Stimulated activated CD4-positive, alpha-beta T cell treated with anti-CD3 and anti-CD28 coated beads, Interleukin-4, amount 100 ng/mL, for 1 hour (primary cell): ENCODE measurements around the gene NNMT.

ENCODE experiments used
- DNase-seq: peaks from one replicate; pipeline ENCODE4 v3.0.0-alpha.2; 2020

The NNMT gene

GRCh38 chr11:114295676-114296604 is at the start of gene NNMT:
TSS of gene NNMT (plus strand) at chr11:114296399. CDS start at chr11:114296557, 158 bp downstream.
- no peak for DNase-seq

DNA sequence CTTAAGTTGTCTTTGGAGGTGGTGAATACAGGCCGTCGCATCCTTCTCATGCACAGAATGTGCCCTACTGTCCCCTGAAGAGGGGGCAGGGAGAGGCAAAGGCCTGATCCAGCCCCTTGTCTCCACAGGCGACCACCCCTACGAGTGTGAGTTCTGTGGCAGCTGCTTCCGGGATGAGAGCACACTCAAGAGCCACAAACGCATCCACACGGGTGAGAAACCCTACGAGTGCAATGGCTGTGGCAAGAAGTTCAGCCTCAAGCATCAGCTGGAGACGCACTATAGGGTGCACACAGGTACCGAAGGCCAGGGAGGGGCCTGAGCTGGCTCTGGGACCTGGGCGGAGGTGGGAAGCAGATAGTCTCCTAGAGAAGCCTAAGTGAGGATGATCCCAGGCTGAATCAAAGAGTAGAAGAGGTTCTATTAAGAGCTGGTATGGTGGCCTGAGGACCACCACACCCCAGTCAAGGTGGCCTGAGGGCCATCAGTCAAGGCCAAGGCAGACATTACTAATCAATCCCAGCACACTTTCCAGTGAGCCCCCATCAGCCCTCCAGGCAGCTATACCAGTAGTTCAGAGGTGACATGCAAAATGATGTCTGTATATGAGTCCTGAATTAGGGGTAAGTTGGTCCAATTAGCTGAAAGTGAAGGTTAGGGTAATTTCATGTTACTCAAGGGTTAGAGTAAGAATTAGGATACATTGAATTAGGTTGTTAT is 49.0 kb upstream of the NNMT start:
- no peak for DNase-seq

- no peak for DNase-seq
Observed at GRCh38 chr11:114250180-114250579, 46.0 kb upstream of the NNMT start.

GRCh38 chr11:114250993-114251814 is 45.0 kb upstream of the NNMT start:
- DNase-seq, result no peak

DNA sequence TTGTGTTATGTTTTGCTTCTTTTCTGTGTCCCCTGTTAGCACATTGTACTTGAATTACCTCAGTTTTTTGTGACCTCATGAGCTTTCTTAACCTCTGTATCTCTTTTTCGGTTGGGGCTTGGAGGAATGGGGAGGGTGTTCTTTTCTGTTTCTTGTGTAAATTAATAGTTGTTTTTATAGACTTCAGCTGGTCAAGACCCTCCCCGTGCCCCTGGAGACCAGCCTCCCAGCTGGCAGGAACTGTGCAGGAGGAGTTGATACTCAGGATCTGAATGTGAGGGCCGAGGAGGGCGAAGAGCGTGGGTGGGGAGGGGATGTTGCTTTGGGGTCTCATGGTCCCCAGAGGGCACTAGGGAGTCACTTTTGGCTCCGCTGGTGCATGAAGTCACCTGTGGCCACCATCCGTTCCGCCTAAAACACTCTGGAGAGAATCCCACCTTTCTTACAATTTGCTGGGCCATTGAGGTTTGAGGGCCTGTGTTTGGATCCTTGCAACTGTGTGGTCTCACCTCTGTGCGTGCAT is 44.3 kb upstream of the NNMT start:
- DNase-seq, result no peak

DNA sequence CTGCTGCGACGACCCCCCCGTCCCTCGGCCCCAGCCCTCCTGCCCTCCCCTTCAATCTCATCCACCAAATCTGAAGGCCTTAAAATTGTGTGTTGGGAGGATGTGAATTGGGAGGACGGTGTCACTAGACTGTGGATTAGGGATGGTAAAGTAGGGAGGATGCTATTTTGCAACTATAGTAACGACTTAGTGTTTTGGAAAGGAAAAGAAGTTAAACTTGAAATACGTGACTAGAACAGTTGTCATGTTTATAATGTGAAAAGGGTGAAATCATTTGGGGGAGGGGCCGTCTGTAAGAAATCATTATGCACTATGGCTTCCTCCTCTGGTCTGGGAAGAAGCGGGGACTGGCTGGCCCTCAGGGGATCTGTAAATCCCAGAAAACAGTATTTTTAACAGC is 43.4 kb upstream of the NNMT start:
- DNase-seq, result no peak

GRCh38 chr11:114253771-114254170 is 42.4 kb upstream of the NNMT start:
- no peak for DNase-seq

GRCh38 chr11:114254571-114255146 is 41.5 kb upstream of the NNMT start:
- no peak for DNase-seq

DNA sequence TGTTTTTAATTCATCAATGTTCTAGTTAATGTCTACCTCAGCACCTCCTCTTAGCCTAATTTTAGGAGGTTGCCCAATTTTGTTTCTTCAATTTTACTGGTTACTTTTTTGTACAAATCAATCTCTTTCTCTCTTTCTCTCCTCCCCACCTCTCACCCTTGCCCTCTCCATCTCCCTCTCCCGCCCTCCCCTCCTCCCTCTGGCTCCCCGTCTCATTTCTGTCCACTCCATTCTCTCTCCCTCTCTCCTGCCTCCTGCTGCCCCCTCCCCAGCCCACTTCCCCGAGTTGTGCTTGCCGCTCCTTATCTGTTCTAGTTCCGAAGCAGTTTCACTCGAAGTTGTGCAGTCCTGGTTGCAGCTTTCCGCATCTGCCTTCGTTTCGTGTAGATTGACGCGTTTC is 40.9 kb upstream of the NNMT start:
- DNase-seq, result no peak

- DNase-seq, result no peak
Observed at GRCh38 chr11:114256176-114256966, 39.8 kb upstream of the NNMT start.

GRCh38 chr11:114256967-114257286 is 39.3 kb upstream of the NNMT start:
- DNase-seq, result no peak

DNA sequence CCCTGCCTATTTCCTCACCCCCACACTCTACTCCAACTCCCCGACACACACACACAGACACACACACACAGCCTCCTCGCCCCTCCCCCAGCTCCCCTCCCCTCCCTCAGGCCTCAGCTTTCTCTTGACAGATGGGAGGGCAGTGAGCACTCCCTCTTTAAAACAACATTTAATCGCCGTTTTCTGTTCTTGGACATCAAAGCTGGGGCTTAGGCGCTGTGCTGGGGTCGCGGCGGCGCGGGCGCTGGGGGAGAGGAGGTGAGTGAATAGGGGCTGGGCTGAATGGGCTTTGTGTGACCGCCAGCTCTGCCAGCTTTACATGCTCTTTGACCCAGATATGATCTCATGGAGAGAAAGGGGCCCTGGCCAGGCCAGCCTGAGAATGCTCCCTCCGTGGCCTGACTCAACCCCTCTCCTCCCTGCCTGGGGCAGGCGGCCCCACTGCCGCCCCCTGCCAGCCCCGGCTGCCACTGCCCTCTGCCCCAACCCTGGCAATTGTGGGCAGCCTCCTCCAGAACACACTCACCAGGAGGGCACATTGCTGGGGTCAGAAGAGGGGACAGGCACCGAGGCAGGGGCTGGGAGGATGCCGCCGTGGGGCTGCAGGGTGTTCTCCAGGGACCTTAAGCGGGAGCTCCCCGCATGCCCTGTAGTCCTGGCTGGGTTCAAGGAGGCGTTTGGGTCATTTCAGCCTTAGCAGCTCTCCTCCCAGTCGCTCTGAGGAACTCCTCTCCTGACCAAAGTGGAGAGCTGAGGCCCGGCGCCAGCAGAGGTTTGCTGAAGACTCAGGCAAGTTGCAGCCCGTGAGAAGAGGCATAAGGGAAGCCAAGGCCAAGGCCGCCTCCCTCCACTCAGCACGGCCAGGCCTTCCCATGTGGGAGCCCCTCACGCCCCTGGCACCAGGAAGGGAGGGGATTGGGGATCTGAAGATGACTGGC is 38.3 kb upstream of the NNMT start:
- no peak for DNase-seq

DNA sequence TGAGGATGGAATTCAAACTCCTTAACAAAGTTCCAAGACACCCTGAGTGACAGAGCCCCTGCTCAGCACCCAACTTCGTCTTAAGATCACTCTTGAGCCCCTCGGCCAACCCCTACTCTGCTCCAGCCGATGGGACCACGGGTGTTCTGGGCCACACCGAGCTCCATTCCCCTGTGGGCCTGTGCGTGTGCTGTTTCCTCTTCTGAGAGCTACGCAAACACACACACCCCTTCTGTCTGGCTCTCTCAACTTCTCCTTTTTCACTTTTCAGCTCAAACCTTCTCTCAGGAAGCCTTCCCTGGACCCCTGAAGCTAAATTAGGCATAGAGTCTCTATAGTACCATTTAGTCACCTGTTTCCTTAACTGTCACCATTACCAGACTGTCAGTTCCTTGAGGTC is 37.5 kb upstream of the NNMT start:
- no peak for DNase-seq

DNA sequence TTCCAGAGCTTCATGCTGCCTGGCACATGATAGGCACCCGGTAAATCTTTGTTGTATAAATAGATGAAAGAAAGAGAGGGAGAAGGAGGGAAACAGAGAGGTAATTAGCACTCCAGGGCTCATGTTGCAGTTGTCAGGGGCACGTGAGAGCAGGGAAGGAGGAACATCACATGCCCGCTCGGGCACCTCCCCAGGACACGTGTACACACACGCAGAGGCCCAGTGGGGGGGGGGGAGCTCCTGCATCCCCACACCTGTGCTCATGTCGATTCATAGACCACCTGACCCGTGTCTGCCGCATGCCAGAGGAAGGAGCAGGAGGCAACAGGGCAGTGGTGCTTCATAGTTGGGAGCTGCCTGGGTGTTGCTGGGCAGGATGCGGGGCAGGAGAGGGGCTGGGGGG is 37.1 kb upstream of the NNMT start:
- no peak for DNase-seq

DNA sequence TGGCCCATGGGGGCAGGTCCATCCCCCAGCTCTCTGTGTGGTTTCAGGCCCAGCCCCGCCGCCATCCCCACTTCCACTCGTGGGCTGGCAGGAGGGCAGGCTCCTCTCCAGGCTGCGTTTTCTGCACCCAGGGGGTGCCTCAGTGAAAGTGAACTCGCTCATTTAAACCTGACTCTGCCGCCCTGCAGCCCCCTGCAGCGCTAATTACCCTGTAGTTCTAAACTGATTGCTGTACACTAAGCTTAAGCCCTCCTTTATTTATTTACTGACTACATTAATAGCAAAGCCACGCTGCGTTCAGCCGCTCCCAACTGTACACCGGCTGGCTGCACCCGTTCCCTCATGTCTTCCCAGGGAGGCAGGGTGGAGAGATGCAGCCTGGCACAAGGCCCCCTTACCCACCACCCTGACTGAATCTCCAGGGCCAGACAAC is 36.6 kb upstream of the NNMT start:
- no peak for DNase-seq

DNA sequence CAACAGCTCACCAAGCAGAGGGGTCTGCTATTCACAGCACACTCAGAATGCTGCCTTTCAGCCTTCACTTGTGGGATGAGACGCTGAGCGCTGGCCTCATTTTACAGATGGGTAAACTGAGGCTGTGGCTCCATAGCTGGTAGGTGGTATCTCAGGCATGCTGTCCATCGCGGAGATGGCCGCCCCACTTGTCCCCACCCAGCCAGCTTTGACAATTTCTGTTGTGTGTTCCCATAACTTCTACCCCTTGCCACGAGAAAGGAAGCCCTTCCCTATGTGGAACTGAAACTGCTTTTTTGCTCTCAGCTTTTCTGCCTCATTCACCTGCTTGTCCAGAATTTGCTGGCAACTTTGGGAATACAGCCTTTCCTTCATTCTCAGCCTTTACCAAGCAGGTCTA is 36.1 kb upstream of the NNMT start:
- DNase-seq, result no peak

- no peak for DNase-seq
Observed at GRCh38 chr11:114260483-114260882, 35.7 kb upstream of the NNMT start.

- DNase-seq, result no peak
Observed at GRCh38 chr11:114261791-114262190, 34.4 kb upstream of the NNMT start.

DNA sequence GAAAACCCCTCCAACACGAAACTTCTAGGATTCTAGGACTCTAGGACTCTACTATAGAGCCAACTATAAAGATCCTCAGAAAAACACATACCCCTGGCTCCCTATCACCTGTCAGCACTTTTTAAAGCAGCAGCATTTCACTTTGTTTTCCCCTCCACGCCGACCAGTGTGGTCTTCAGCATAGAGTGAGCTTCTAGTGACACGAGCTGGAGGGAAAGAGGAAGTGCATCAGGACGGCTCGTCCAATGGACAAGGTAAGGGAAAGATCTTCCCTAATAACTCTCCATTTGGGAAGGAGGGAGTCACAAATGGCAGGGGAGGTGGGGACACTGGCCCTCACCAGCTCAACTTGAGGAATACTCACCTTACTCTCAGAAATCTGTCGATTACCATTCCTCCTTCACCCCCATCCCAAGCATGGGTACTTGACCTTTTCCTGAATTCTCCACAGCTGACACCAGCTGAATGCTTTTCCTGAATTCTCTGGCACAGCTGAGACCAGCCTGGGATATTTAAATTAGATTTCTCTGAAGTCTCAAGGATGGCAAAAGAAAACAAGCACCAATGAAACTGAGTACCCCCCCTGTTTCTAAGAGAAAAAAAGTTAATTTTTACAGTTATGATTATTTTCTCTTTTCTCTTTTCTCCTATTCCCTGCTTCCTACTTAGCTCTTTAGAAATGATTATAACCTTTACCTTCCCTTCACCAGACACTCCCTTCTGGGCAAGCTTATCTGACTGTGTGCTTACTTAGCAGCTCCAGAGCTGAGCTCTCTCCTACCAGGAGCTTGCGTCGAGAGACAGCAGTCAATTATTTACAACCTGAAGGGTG is 33.3 kb upstream of the NNMT start:
- DNase-seq, result no peak
